ENCODE data around the gene TRMT2A.

The TRMT2A gene

DNA sequence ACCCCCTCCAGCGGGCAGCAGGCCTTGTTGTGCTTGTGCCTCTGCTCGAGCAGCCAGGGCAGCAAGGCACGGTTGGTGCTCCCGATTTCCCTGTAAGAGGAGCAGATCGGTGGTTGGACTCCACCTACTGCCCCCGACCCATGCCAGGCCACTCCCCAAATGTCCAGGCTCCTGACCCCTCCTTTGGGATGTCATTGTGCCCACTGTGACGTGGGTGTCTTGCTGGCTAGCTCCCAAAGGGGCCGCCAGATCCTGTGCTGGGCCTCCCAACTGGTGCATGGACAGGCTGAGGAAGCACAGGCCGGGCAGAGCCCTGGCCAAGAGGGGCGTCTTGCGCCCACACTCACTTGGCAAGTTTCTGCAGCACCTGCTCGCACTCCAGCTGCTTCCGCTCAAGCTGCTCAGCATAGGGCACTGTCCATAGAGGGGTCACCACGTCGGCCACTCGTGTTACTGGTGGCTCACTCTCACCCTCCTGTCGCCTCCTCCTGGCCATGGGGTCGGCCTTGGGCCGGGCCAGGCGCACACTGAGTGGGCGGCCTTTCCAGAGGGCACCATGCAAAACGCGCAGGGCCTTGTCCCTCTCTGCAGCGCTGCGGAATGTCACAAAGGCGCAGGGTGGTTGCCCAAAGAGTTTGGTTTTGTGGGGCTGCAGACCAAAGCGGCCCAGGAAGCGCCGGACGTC is 1.2 kb downstream of the TRMT2A start, which contains the start of gene RANBP1:
TSS of gene RANBP1 (plus strand) at position 414 of the 685 bp plus-strand sequence. CDS start at position 495, 81 bp downstream.
- DNase-seq = no peak

DNA sequence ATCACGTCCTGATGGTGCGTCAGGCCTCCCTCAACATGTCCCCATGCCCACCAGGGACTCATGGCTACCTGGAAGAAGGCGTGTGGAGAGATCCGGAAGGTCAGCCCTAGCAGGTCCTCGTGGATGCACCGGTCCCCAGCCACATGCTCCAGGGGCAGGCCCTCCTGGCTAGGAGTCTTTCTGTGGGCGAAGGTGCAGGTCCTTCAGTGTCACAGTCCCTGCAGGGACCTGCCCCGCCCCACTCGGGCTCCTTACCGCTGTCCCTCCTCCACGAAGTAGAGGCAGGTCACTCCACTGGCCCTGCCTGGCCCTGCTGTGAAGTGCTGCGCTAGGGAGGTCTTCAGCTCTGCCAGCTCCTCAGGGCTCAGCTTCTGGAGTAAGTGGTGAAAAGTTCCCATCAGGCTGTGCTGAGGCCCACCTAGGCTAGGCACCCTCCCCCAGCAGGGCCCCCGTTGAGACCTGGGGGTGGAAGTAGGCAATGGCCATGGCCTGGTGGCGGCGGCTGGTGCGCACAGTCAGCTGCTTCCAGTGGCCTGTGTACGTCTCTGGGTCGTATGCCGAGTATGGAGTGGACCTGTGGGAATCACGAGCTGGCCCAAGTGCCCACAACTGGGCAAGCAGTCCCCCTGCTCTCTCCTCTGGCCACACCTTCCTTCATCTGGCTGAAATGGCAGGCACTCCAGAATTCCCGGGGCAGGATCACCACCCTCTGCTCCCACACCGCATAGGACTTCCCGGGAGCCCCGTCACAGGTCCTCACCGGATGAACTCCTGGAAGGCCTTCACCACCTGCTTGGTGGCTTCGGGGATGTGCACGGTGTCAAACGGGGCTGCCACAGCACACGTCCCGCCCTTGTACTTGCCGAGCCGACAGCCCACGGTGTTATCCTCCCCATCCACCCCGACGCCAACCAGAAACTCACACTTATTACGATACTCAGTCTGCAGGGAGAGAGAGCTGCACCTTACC is 2.2 kb downstream of the TRMT2A start:
- DNase-seq = no peak

DNA sequence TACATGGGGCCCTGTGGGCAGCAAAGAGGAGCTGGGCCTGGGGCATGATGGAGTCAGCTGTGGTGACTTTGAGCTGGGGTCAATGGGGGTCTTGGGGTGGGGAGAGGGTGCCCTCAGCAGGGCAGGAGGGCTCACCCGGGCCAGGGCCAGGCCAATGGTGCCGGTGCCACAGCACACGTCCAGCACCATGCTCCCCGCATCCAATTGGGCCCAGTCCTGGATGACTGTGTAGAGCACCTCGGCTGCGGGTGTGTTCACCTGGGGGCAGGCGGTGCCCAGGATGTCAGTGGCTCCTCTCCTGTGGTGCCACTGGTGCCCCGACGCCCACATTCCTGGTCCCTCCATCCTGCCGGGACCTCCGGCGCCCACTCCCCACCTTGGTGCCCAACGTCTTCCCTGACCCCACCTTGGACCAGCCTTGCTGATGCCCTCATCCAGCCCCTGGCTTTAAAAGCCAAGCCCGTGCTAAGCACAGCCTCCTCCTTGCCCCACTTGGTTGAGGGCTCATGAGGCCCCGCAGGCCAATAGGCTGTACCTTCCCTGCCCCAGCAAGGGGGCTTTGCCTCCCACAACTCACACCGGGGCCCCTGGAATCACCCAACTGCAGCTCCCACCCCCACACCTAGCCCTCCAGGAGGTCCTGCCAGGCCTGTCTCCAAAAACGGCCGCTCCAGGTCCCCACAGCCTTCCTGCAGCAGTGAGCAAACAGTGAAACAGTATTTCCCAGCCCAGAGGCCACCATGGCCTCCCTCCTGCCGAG is 3.3 kb downstream of the TRMT2A start:
- no peak for DNase-seq

- DNase-seq = no peak
Observed at GRCh38 chr22:20112623-20113511, 4.2 kb downstream of the TRMT2A start.

DNA sequence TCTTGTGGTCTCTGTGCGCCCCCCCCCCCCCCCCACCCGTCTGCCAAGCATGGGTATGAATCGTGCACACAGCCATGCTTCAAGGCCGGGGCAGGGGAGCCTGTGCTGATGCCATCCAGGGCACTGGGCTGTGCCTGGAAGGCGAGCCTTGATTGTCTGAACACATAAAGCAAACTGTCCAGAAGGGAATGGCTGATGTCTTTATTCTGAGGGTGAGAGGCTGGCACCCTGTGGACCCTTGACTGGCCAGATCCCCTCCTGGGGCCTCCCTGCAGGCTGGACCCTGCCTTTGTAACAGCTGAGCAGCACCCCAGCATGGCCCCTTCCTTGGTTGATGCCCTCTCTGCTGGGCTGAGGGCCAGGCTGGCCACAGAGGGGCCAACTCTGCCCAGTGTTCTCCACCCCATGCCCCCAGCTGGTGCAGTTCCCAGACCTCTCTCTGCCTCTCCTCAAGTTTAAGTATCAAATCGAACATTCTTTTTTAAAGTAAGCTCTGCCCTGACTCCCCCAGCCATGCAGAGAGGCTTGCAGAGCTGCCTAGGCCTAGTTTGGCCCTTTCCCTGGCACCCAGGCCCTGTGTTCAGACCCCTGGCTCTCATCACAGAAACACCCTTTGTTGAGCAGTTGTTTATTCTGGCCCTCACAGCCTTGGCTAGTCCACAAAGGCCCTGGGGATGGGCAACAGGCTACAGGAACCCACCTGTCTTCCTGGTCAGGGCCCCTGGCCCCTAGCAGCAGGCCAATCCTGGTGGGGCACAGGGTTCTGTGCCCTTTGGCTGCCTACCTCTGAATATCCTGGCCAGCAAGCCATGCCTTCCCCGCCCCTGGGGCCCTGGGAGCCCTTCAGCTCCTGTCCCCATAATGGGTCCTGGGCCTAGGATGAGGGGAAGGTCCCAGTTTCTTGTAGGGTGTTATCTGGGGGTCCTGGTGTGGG is 5.1 kb downstream of the TRMT2A start:
- DNase-seq = no peak

DNA sequence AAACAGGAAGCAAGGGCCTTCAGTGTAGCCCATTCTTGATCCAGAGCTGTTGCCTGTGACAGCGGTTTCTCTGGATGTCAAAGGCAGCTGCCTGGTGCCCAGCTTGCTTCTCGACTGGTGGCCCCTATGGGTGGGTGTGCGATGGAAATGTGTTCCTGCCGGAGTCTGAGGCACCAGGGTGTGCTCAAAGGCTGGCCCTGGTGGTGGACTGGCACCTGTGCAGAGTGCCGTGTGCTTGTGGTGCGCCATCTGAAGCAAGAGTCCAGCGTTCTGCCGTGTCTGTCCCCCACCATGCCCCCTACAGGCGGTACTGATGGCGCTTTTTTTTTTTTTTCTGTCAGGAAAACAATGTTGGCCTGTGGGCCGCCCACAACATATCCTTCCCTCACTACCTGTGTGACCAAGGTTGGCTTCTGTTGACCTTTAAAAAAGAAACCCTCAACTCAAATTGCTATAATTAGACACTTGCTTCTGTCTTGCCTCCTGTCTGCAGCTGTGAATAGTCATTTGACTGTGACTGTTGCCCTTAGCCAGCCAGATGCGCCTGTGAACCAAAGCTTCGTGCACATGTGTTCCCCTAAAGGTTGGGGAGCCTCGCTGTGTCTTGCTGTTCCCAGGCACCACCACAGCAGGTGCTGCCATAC is 5.9 kb downstream of the TRMT2A start:
- peak; percentile 39 for DNase-seq

- no peak for DNase-seq
Observed at GRCh38 chr22:20110359-20110985, 6.6 kb downstream of the TRMT2A start.

GRCh38 chr22:20109411-20110358 is 7.3 kb downstream of the TRMT2A start:
- DNase-seq = no peak

GRCh38 chr22:20108757-20109230 is 8.2 kb downstream of the TRMT2A start:
- no peak for DNase-seq

DNA sequence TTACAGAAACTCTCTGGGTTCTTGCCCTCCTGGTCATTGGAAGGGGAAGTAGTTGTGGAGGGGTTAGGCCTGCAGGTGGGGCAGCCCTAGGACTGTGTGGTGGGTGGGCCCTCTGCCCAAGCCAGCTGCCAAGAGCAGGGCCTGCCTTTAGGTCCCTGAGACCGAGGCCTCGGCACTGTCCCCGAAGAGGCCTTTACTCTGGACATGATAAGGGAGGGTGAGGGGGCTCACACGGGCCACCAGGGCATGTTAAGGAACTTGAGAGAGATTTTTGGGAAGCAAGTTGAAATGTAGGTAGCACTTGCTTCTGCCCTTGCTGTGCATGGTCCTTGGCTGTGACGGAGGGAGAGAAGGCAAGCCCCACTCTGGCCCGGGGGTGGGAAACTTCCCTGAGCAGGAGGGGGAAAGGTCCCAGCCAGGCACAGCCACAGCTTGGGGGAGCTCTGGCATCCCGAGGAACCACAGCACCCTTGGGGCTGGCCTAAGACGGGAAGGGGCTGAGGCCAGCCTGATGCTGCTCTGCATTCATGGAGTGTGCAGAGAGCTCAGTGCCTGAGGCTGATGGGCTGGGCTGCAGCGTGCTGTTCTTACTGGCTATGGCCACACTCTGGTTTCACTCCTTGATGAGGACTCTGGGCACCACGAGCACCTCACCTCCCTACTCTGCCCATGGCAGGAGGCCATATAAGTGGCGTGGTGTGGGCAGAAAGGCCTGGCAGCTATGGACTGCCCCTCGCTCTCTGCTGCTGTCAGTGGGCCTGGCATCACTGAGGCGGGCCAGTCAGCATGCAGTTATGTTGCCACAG is 8.9 kb downstream of the TRMT2A start:
- no peak for DNase-seq

- no peak for DNase-seq
Observed at GRCh38 chr22:20107471-20107901, 9.5 kb downstream of the TRMT2A start.

DNA sequence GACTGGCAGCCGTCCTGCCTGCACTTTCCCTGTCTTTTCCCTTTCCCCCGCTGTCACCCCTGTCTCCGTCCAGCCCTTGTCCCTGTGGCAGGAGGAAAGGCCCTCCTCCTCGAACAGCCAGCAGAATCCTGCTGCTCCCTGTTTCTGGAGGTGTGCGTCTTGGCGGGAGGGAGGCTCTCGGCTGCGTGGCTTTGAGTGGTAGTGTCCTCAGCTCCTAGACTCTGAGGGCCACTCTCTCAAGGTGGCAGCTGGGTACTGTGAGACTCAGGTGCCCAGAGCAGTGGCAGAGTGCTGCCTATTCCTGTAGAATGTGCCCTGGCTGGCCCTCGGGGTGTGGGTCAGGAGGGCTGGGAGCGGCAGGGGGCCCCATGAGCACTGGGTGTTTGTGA is 10.2 kb downstream of the TRMT2A start:
- no peak for DNase-seq

DNA sequence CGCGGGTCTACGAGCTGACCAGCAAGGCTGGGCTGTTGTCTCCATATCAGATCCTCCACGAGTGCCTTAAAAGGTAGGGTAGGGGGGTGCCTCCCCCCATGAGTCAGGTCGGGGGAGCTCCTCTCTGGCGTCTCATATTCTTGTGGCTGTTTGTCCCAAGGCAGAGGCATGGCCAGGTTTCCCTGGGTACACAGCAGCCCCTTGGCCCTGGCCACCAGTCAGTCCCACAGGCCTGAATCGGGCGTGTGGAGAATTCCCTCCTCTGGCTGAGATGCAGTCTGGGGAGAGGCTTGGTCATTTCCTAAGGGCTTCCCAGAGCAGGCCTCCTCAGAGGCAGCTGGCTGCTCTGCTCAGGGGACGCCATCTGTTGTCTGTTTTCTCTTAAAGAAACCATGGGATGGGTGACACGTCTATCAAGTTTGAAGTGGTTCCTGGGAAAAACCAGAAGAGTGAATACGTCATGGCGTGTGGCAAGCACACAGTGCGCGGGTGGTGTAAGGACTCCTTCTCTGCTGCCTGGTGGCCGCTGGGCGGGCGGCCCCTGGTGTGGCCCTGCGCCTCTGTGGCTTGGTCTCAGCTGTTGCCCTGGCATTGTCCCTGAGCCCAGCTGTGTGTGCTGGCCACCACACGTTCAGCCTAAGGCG is 10.7 kb downstream of the TRMT2A start:
- DNase-seq = no peak

DNA sequence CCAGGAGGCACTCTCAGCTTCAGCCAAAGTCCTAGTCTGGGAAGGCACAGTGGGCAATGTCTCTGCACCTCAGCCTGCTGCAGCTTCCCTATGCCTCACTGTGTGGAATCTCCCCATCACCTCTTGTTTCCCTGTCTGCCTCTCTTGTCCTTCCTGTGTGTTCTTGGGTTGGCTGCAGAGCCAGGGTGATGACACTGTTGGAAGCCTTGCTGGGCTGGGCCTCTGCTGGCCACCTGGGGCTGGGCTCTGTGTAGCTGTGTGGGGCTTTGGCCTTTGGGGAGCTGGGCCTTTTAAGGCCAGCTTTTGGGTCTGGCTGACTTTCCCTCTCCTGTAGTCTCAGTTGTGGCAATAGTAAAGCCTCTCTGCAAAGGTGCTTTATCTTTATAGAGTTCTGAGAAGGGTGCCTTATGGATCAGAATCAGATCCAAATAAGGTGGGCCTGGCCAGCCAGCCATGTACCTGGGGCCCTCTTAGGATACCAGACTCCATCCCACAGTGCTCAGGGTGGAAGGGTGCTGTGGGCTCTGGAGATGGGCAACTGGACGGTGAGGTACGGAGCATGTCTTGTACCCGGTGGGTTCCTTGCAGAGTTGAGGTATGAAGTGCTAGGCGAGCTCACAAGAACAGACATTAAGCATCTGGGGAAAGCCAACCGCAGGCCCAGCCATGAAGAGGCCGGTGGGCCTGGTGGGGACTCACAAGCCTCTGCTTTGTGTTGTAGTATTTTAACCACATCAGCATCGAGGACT is 11.4 kb downstream of the TRMT2A start:
- DNase-seq = no peak

- no peak for DNase-seq
Observed at GRCh38 chr22:20102203-20102780, 14.7 kb downstream of the TRMT2A start.

DNA sequence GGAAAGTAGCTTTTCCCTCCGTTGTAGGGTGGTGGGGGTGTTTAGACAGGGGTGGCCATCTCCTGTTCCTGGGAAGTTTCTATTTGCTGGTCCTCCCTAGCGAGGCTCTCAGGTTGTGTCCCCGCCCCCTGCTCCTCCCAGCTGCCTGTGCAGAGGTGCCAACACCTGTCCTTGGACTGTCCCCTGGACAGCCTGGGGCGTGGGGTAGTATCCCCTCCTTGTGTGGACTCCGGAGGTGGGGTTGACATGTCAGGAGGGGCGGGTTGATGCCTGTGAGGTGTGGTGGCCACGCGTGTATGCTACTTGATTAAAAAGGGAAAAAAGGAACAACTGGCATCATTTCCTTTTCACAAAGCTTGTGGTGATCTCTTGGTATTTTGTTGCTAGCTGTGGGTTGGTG is 15.4 kb downstream of the TRMT2A start:
- no peak for DNase-seq
